GM13977 (cell line): Measurements from ENCODE around the gene OR5K3.
A peak's percentile ranks its signal among the peaks of the same experiment; 100 is the strongest.

Experiments used
- DNase-seq: peaks from one replicate; pipeline ENCODE4 v3.0.0; 2012; ENCODE audit warnings: low spot score
- in situ Hi-C: fragments of 300-500 bp; cut with MboI; formaldehyde crosslinking; loops from one replicate; pipeline ENCODE4 v1.12.0; 2022; ENCODE audit warnings: low sequenced_read_pairs, low pct_unique_long_range_greater_than_20kb, mixed read lengths, inconsistent platforms; ENCODE audit not compliant: unreplicated experiment
- TF ChIP-seq, protein P1 (sequence below): IDR thresholded peaks from 2 replicates; pipeline ENCODE4 v1.5.1; 2012; ENCODE audit warnings: mild to moderate bottlenecking, control low read depth; ENCODE audit not compliant: insufficient read depth; ENCODE audit errors: extremely low read depth, missing control alignments

The OR5K3 gene, protein sequence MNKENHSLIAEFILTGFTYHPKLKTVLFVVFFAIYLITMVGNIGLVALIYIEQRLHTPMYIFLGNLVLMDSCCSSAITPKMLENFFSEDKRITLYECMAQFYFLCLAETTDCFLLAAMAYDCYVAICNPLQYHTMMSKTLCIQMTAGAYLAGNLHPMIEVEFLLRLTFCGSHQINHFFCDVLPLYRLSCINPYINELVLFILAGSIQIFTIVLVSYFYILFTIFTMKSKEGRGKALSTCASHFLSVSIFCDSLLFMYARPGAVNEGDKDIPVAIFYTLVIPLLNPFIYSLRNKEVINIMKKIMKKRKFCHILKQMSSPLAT

DNA sequence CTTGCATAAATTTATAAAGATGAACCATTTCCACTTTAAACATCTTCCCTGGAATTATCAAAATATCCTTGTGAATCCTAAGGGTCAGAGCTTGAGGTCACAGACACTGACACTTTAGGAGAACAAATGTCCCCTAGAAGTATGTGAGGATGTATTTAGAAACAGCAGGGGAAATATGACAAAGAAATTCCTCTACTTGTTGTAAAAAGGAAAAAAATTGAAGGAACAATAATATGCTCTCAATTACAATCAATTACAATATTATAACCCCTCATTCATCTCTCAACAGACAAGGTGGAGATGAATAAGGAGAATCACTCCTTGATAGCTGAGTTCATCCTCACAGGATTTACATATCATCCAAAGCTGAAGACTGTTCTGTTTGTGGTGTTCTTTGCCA, at the start of gene OR5K3:
TSS of gene OR5K3 (plus strand) at position 301 of the 400 bp plus-strand sequence. CDS start at position 301, 0 bp downstream.
- no peak for DNase-seq
- in situ Hi-C loops: no loop called here
- TF ChIP-seq, protein P1, sequence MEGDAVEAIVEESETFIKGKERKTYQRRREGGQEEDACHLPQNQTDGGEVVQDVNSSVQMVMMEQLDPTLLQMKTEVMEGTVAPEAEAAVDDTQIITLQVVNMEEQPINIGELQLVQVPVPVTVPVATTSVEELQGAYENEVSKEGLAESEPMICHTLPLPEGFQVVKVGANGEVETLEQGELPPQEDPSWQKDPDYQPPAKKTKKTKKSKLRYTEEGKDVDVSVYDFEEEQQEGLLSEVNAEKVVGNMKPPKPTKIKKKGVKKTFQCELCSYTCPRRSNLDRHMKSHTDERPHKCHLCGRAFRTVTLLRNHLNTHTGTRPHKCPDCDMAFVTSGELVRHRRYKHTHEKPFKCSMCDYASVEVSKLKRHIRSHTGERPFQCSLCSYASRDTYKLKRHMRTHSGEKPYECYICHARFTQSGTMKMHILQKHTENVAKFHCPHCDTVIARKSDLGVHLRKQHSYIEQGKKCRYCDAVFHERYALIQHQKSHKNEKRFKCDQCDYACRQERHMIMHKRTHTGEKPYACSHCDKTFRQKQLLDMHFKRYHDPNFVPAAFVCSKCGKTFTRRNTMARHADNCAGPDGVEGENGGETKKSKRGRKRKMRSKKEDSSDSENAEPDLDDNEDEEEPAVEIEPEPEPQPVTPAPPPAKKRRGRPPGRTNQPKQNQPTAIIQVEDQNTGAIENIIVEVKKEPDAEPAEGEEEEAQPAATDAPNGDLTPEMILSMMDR: no peak

DNA sequence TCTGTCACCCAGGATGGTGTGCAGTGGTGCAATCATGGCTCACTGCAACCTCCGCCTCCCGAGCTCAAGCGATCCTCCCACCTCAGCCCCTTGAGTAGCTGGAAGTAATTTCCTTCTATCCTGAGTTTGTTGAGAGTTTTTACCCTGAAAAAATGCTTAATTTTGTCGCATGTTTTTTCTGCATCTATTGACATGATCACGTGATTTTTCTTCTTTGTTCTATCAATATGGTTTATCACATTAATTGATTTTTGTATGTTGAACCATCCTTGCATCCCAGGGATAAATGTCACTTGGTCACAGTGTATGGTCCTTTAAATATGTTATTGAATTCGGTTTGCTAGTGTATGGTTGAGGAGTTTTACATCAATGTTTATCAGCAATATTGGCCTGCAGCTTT, 48.7 kb upstream of the OR5K3 start:
- TF ChIP-seq, protein P1: no peak
- no peak for DNase-seq
- in situ Hi-C loops: loop anchor here (25.0 kb wide), 2 partner anchors 471 to 554 kb away; no protein-coding TSS in a partner anchor

DNA sequence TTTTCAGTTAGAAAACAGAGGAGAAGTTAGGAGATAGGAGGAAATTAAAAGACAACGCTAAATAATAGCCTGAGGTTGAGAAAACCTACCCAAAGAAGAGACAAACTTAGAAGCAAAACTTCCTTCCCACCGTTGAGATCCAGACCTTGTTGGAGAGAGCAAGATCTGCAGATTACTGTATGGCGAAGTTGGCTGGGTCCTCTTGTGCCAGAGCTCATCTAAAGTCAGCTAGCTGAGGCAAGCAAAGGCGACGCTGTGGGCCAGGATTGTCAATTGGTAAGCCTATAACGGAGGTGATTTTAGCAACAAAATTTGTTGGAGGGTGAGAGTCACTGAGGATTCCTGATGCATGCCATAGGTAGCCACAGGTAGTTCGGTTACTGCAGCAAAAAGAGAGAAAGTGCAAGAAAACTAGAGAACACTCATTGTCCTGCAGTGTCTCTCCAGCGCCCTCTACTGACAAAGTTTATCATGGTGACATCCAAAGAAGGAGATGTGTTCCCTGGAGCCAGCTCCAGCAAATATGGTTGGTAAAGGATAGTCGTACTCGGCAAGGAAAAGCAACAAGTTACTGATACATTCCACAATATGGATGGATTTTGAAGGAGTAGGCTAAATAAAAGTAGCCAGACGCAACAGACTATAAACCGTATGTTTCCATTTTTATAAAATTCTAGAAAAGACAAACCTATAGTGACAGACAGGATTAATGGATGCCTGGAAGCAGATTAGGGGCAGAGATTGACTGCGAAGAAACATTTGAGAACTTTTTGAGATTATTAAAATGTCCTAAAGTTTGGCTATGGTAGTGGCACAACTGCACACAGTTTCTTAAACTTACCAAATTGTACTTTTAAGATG, 46.6 kb upstream of the OR5K3 start:
- in situ Hi-C loops: loop anchor here (25.0 kb wide), 2 partner anchors 468 to 557 kb away; no protein-coding TSS in a partner anchor
- peak; percentile 34 for DNase-seq
- TF ChIP-seq, protein P1: peak; percentile 84

DNA sequence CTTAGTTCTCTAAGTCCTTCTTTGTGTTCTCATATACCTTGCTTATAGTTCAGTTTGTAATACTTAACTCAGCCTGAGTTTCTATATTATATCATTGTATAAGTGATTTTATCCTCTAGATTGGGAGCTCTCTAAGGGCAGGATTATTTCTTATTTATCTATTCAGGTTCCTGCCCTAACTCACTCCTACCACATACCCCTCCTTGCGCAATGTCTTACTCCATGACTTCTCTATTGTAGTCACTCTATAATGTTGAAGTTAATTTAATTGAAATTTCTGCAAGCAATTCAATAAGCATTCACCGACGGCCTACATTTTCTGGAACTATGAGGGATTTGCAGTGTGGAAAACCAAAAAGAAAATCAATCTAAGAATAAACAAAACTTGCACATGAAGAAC, 40.4 kb upstream of the OR5K3 start:
- in situ Hi-C loops: no loop called here
- no peak for DNase-seq
- TF ChIP-seq, protein P1: no peak

DNA sequence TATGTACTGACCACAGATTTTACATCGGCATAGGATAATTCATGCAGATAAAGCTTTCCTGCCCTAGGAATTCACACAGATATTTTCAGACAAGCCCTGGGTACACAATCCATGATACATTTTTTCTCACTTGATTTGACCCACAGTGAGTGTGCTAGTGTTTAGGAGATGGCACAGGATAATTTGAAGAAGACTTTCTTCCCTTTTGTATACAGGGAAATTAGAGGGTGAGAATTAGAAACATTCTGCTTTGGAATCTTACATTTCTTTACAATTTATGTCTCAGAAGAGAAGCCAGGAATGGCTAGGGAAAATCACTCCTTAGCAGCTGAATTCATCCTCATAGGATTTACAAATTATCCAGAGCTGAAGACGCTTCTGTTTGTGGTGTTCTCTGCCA, 36.9 kb upstream of the OR5K3 start, which contains the start of gene OR5K4:
TSS of gene OR5K4 (plus strand) at position 301 of the 400 bp plus-strand sequence. CDS start at position 301, 0 bp downstream.
- DNase-seq: no peak
- in situ Hi-C loops: no loop called here

DNA sequence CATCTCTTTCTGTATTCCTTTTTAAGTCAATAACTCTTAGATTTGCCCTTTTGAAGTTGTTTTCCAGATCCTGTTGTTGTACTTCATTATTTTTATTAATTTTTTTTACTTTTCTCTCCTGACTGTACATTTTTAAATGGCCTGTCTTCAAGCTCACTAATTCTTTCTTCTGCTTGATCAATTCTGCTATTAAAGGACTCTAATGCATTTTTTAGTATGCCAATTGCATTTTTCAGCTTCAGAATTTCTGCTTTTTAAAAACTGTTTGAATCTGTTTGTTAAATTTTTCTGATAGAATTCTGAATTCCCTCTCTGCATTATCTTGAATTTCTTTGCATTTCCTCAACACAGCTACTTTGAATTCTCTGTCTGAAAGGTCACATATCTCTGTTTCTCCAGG, 31.2 kb upstream of the OR5K3 start:
- TF ChIP-seq, protein P1: no peak
- no peak for DNase-seq
- in situ Hi-C loops: no loop called here

More for the DNA sequence above, 36.9 kb upstream of the OR5K3 start, which contains the start of gene OR5K4:
- TF ChIP-seq, protein P1: no peak
